Measurements from ENCODE around the gene ABL1. TPM values are rescaled to one million over a fixed set of nuclear protein-coding genes. Genes with fewer than 3 reads are reported as not detected.

Gene ABL1
- polyA plus RNA-seq, 1 of the 3 experiments (the other 2 are of a cell fraction): 24.6 TPM

DNA sequence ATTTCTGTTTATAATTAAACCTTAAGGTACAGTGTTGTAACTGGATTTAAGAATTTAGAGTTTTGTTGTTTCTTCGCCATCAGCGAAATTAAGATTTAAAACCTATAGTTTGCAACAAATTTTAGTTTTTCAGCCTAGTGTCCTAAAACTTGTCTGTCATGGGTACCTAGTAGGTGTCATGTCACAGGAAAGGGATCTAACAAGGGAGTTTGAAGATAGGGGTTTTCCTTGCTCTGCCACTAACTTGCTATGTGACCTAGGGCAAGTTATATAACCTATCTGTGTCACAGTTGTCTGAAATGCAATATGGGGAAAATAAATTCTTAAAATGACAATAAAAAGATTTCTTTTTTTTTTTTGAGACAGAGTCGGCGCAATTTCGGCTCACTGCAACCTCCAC lies 9.2 kb upstream of the ABL1 start:
- 98% methylated on average over 5 of the region's 5 CpGs for WGBS (ENCODE audit: low lambda C conversion rate)
- no peak for DNase-seq
- H3K36me3 ChIP-seq (replicated peaks in 1 of 2; ENCODE audit: control insufficient read depth in 1 of 2, insufficient read depth in 2 of 2, low read length in 1 of 2): peaks cover 0 to 7% of the 10 kb centered on the region in 2 experiments
- H3K9me2 ChIP-seq: no peaks in the 10 kb centered on the region
- H3K4me3 ChIP-seq (ENCODE audit: low read depth in 2 of 2, low read length in 1 of 2): no peak overlapping the region
- ChIA-PET CTCF (interaction anchor here (0.7 to 2.3 kb wide), 3 partner anchors 40 to 124 kb away, joined by 3 to 7 read pairs (median 4); no protein-coding TSS in a partner anchor), POLR2A (no interaction called here)
- no peaks in the 10 kb centered on the region for H4K20me1 ChIP-seq (ENCODE audit: insufficient read depth)
- peaks cover 45% of the 10 kb centered on the region for H3K79me2 ChIP-seq (ENCODE audit: insufficient read depth)
- TF ChIP-seq ELF1 (IDR thresholded peaks at IDR 0.05): no peak
- TF ChIP-seq EP300 (IDR thresholded peaks at IDR 0.05; ENCODE audit: borderline replicate concordance in 1 of 2, low read depth in 1 of 2, low read length in 1 of 2): no peak
- TF ChIP-seq, protein P1, sequence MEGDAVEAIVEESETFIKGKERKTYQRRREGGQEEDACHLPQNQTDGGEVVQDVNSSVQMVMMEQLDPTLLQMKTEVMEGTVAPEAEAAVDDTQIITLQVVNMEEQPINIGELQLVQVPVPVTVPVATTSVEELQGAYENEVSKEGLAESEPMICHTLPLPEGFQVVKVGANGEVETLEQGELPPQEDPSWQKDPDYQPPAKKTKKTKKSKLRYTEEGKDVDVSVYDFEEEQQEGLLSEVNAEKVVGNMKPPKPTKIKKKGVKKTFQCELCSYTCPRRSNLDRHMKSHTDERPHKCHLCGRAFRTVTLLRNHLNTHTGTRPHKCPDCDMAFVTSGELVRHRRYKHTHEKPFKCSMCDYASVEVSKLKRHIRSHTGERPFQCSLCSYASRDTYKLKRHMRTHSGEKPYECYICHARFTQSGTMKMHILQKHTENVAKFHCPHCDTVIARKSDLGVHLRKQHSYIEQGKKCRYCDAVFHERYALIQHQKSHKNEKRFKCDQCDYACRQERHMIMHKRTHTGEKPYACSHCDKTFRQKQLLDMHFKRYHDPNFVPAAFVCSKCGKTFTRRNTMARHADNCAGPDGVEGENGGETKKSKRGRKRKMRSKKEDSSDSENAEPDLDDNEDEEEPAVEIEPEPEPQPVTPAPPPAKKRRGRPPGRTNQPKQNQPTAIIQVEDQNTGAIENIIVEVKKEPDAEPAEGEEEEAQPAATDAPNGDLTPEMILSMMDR (IDR thresholded peaks at IDR 0.05): no peak
- no peak for TF ChIP-seq SMC3 (IDR thresholded peaks at IDR 0.05; ENCODE audit: low read depth, low read length)
- no peak for TF ChIP-seq TEAD4 (IDR thresholded peaks at IDR 0.05; ENCODE audit: borderline replicate concordance, insufficient read depth)
- TF ChIP-seq TAF1 (IDR thresholded peaks at IDR 0.05; ENCODE audit: borderline replicate concordance, low read depth, low read length): no peak
- no peak for TF ChIP-seq MXI1 (IDR thresholded peaks at IDR 0.05; ENCODE audit: low read depth, low read length)
- H3K9ac ChIP-seq: peak overlapping the region; percentile 16; the same call in 1 of the 2 replicates
- H3K4me2 ChIP-seq: peak overlapping the region; percentile 58; the same call in 1 of the 2 replicates
- H3K4me1 ChIP-seq (ENCODE audit: control insufficient read depth in 1 of 2, insufficient read depth in 2 of 2, low read depth in 1 of 2, low read length in 1 of 2): peaks cover 21 to 34% of the 10 kb centered on the region in 2 experiments; a peak in 3 of 4 replicates
- H3F3A ChIP-seq (replicated peaks; ENCODE audit: insufficient read depth): peaks cover 15% of the 10 kb centered on the region
- H3K27ac ChIP-seq (ENCODE audit: low read depth in 2 of 2, low read length in 1 of 2): peak overlapping the region; percentile 79 to 84; a peak in 2 of 4 replicates
- H3K9me3 ChIP-seq: peaks cover 7% of the 10 kb centered on the region; the same call in 1 of the 2 replicates
- H3K27me3 ChIP-seq (ENCODE audit: insufficient read depth): no peaks in the 10 kb centered on the region
- no peak overlapping the region for H2AFZ ChIP-seq (ENCODE audit: low read depth)

DNA sequence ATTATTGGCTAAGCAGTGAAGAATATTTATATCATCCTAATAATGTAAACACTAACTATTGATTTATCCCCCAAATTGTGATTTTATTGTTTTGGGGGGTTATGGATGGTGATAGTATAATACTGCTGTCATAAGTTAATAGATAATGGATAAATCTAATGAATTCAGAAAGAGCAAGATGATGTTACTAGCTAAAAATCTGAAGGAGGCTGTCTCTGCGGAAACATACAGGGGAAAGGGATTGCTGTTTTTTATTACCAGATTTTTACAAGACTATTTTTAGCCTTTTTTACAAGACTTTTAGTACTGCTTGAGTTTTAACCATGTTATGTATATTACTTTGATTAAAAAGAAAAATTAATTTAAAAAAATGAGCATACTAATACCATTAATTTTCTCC lies 5.3 kb upstream of the ABL1 start:
- 72% methylated on average over 1 of the region's 1 CpG for WGBS (ENCODE audit: low lambda C conversion rate)
- Histone ChIP-seq H3K4me3 (ENCODE audit: low read depth in 2 of 2, low read length in 1 of 2) (no peak overlapping the region), H3K4me1 (ENCODE audit: control insufficient read depth in 1 of 2, insufficient read depth in 2 of 2, low read depth in 1 of 2, low read length in 1 of 2) (peaks cover 34 to 37% of the 10 kb centered on the region in 2 experiments), H3K9me3 (peaks cover 7% of the 10 kb centered on the region; the same call in 1 of the 2 replicates), H3K36me3 (replicated peaks in 1 of 2; ENCODE audit: control insufficient read depth in 1 of 2, insufficient read depth in 2 of 2, low read length in 1 of 2) (peaks cover 0 to 7% of the 10 kb centered on the region in 2 experiments), H3F3A (replicated peaks; ENCODE audit: insufficient read depth) (peaks cover 31% of the 10 kb centered on the region), H4K20me1 (ENCODE audit: insufficient read depth) (no peaks in the 10 kb centered on the region), H3K9me2 (no peaks in the 10 kb centered on the region), H3K4me2 (no peak overlapping the region), H3K27me3 (ENCODE audit: insufficient read depth) (no peaks in the 10 kb centered on the region), H2AFZ (ENCODE audit: low read depth) (no peak overlapping the region), H3K27ac (ENCODE audit: low read depth in 2 of 2, low read length in 1 of 2) (no peak overlapping the region), H3K79me2 (ENCODE audit: insufficient read depth) (peaks cover 59% of the 10 kb centered on the region), H3K9ac (no peak overlapping the region)
- no peak for DNase-seq
- ChIA-PET POLR2A (no interaction called here), CTCF (interaction anchor here (0.8 to 1.3 kb wide), 2 partner anchors 33 to 65 kb away, joined by 3 to 8 read pairs; no protein-coding TSS in a partner anchor)
- TF ChIP-seq TAF1 (IDR thresholded peaks at IDR 0.05; ENCODE audit: borderline replicate concordance, low read depth, low read length) (no peak), POLR2AphosphoS5 (IDR thresholded peaks at IDR 0.05; ENCODE audit: low read depth, low read length) (no peak), GATA2 (CRISPR knock-in tag; IDR thresholded peaks at IDR 0.05) (no peak), RCOR1 (IDR thresholded peaks at IDR 0.05; ENCODE audit: low read length) (no peak), NRF1 (IDR thresholded peaks at IDR 0.05; ENCODE audit: low read depth, low read length) (no peak), EP300 (IDR thresholded peaks at IDR 0.05; ENCODE audit: borderline replicate concordance in 1 of 2, low read depth in 1 of 2, low read length in 1 of 2) (no peak), RFX5 (IDR thresholded peaks at IDR 0.05; ENCODE audit: low read length) (no peak), CHD2 (IDR thresholded peaks at IDR 0.05; ENCODE audit: low read length, partially characterized antibody) (no peak), NFIC (IDR thresholded peaks at IDR 0.05; ENCODE audit: borderline replicate concordance) (no peak), MEF2A (IDR thresholded peaks at IDR 0.05; ENCODE audit: borderline replicate concordance, low read depth) (no peak), RAD21 (IDR thresholded peaks at IDR 0.05; ENCODE audit: low read length) (no peak)
- TF ChIP-seq, protein P2, sequence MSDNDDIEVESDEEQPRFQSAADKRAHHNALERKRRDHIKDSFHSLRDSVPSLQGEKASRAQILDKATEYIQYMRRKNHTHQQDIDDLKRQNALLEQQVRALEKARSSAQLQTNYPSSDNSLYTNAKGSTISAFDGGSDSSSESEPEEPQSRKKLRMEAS (IDR thresholded peaks at IDR 0.05; ENCODE audit: low read depth): no peak
- TF ChIP-seq, protein P3, sequence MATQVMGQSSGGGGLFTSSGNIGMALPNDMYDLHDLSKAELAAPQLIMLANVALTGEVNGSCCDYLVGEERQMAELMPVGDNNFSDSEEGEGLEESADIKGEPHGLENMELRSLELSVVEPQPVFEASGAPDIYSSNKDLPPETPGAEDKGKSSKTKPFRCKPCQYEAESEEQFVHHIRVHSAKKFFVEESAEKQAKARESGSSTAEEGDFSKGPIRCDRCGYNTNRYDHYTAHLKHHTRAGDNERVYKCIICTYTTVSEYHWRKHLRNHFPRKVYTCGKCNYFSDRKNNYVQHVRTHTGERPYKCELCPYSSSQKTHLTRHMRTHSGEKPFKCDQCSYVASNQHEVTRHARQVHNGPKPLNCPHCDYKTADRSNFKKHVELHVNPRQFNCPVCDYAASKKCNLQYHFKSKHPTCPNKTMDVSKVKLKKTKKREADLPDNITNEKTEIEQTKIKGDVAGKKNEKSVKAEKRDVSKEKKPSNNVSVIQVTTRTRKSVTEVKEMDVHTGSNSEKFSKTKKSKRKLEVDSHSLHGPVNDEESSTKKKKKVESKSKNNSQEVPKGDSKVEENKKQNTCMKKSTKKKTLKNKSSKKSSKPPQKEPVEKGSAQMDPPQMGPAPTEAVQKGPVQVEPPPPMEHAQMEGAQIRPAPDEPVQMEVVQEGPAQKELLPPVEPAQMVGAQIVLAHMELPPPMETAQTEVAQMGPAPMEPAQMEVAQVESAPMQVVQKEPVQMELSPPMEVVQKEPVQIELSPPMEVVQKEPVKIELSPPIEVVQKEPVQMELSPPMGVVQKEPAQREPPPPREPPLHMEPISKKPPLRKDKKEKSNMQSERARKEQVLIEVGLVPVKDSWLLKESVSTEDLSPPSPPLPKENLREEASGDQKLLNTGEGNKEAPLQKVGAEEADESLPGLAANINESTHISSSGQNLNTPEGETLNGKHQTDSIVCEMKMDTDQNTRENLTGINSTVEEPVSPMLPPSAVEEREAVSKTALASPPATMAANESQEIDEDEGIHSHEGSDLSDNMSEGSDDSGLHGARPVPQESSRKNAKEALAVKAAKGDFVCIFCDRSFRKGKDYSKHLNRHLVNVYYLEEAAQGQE (IDR thresholded peaks at IDR 0.05; ENCODE audit: low read depth, low read length): no peak
- TF ChIP-seq, protein P4, sequence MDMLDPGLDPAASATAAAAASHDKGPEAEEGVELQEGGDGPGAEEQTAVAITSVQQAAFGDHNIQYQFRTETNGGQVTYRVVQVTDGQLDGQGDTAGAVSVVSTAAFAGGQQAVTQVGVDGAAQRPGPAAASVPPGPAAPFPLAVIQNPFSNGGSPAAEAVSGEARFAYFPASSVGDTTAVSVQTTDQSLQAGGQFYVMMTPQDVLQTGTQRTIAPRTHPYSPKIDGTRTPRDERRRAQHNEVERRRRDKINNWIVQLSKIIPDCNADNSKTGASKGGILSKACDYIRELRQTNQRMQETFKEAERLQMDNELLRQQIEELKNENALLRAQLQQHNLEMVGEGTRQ (IDR thresholded peaks at IDR 0.05; ENCODE audit: borderline replicate concordance, low read depth, low read length): no peak
- TF ChIP-seq, protein P5, sequence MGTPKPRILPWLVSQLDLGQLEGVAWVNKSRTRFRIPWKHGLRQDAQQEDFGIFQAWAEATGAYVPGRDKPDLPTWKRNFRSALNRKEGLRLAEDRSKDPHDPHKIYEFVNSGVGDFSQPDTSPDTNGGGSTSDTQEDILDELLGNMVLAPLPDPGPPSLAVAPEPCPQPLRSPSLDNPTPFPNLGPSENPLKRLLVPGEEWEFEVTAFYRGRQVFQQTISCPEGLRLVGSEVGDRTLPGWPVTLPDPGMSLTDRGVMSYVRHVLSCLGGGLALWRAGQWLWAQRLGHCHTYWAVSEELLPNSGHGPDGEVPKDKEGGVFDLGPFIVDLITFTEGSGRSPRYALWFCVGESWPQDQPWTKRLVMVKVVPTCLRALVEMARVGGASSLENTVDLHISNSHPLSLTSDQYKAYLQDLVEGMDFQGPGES (IDR thresholded peaks at IDR 0.05; ENCODE audit: low read depth, low read length): no peak

Measured in SK-N-SH (cell line).